HepG2 (cell line): ENCODE data around the gene RHBDD1.

Experiments
- CTCF ChIP-seq: sonication (generic); formaldehyde crosslinking; IDR thresholded peaks from 2 replicates; pipeline ENCODE4 v1.5.0; 2020; ENCODE audit warnings: mild to moderate bottlenecking, missing genetic modification reagents, moderate library complexity
- DPF2 ChIP-seq: sonication (generic); formaldehyde crosslinking; IDR thresholded peaks from 2 replicates; pipeline ENCODE4 v1.4.0; 2020; ENCODE audit warnings: mild to moderate bottlenecking, low read depth, missing genetic modification reagents, borderline replicate concordance
- FOXM1 ChIP-seq: sonication (generic); formaldehyde crosslinking; IDR thresholded peaks from 2 replicates; pipeline ENCODE4 v1.5.0; 2020; ENCODE audit warnings: missing genetic modification reagents
- IRF2 ChIP-seq: IDR thresholded peaks from 2 replicates; pipeline ENCODE4 v1.6.1; 2018; ENCODE audit warnings: missing genetic modification reagents, missing compliant biosample characterization
- MAX ChIP-seq: IDR thresholded peaks from 2 replicates; pipeline ENCODE4 v1.6.1; 2012; ENCODE audit warnings: inconsistent platforms
- TARDBP ChIP-seq: sonication (generic); formaldehyde crosslinking; IDR thresholded peaks from 2 replicates; pipeline ENCODE4 v1.8.0; 2022; ENCODE audit warnings: mild to moderate bottlenecking, missing genetic modification reagents
- USF2 ChIP-seq, 2 experiments: sonication (generic) in 1 of 2; formaldehyde crosslinking in 1 of 2; IDR thresholded peaks; 2 replicates each; pipeline versions ENCODE4 v1.5.1 to v1.6.1; 2011 to 2020; ENCODE audit warnings: borderline replicate concordance in 1 of 2, low read depth in 1 of 2, low read length in 1 of 2, mild to moderate bottlenecking in 1 of 2, missing genetic modification reagents in 1 of 2, moderate library complexity in 1 of 2

- TF ChIP-seq MAX (no peak), IRF2 (CRISPR knock-in tag) (no peak), CTCF (CRISPR knock-in tag) (no peak), DPF2 (CRISPR knock-in tag) (no peak), FOXM1 (no peak), USF2 (IDR thresholded peaks at IDR 0.05; ENCODE audit: low read depth, low read length) (no peak), USF2 (CRISPR knock-in tag; IDR thresholded peaks at IDR 0.05; ENCODE audit: borderline replicate concordance) (no peak), TARDBP (CRISPR knock-in tag) (no peak)
Observed at GRCh38 chr2:226970362-226970761, 134.5 kb downstream of the RHBDD1 start.
